Measurements from ENCODE around the gene RAB27B. TPM values are rescaled to one million over a fixed set of nuclear protein-coding genes. Genes with fewer than 3 reads are reported as not detected.
A peak's percentile ranks its signal among the peaks of the same experiment; 100 is the strongest.

Gene RAB27B
- total RNA-seq, 1 donor = 6.5 TPM

DNA sequence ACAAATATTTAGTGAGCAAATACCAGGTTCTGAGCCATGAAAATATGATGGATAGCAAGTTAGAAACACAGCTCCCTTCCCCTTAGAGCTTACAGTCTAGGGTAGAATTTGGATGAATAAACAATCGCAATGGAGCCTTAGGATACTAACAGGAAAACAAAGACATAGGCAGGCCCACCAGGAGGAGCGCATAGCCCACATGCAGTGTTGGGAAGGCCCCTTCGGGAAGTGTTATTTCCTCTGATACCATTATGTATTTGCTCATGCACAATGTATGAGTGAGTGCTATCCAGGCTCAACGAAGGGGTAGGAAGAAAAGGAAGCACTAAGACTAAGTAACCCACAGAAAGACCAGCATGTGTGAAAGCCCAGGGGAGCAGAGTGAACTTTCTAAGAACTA lies 54.0 kb downstream of the RAB27B start:
- DNase-seq (ENCODE audit: low read depth) = no peak
- H3K4me3 ChIP-seq (ENCODE audit: low read depth, low read length) = no peak overlapping the region
- TF ChIP-seq CTCF (IDR thresholded peaks at IDR 0.05; ENCODE audit: insufficient read depth, low read depth, low read length) = no peak

DNA sequence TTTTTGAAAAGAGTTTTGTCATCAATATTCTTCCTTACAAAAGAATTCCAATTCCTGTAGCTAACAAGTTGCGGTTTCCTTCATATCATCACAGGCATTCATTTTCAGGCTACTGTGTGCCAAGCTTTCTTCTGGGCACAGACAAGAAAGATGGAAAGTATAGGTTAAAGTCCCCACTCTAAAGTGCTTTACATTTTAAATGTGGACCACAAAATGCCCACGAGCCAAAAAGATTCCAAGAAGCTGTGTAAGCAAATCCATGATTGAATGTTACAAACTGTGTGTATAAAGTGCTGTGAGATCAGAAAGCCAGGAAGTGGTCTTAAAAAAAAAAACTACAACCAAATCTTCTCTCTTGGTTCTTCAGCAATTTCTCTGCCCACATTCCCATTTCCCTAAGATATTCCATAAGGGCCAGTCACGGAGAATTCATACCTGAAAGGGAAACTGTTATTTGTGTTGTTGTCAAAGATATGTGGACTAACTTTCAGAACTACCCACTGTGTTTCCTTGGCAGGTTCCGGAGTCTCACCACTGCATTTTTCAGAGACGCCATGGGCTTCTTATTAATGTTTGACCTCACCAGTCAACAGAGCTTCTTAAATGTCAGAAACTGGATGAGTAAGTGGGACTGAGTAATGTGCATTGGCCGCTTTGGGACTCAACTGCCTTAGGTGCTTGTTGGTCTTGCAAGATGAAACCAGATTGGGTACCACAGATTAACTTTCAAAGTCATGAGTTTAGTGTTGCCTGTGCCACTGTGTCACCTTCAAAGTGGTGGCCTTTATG lies 55.7 kb downstream of the RAB27B start:
- TF ChIP-seq CTCF (IDR thresholded peaks at IDR 0.05; ENCODE audit: insufficient read depth, low read depth, low read length) = no peak
- no peak for DNase-seq (ENCODE audit: low read depth)
- no peak overlapping the region for H3K4me3 ChIP-seq (ENCODE audit: low read depth, low read length)

GRCh38 chr18:54888378-54888777 lies 60.1 kb downstream of the RAB27B start:
- no peak overlapping the region for H3K4me3 ChIP-seq (ENCODE audit: low read depth, low read length)
- no peak for DNase-seq (ENCODE audit: low read depth)
- no peak for TF ChIP-seq CTCF (IDR thresholded peaks at IDR 0.05; ENCODE audit: insufficient read depth, low read depth, low read length)

DNA sequence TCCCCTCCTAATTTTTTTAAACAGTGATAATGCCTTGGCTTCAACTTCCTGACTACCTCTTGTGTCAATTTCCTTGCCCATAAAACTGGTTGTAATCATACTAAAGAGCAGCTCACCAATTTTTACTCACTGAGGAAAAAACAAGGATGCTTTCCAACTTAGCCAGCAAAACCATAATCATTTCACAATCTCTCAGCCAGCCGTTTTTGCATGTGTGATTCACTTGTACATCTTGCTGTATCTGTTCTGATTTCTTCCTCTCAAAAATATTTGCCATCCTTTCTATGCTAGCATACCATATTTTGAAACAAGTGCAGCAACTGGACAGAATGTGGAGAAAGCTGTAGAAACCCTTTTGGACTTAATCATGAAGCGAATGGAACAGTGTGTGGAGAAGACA lies 60.7 kb downstream of the RAB27B start:
- peak; percentile 73 for DNase-seq (ENCODE audit: low read depth)
- no peak overlapping the region for H3K4me3 ChIP-seq (ENCODE audit: low read depth, low read length)
- no peak for TF ChIP-seq CTCF (IDR thresholded peaks at IDR 0.05; ENCODE audit: insufficient read depth, low read depth, low read length)

- no peak overlapping the region for H3K4me3 ChIP-seq (ENCODE audit: low read depth, low read length)
- TF ChIP-seq CTCF (IDR thresholded peaks at IDR 0.05; ENCODE audit: insufficient read depth, low read depth, low read length) = no peak
- DNase-seq (ENCODE audit: low read depth) = no peak
Measured at GRCh38 chr18:54899500-54899899, 71.2 kb downstream of the RAB27B start.

GRCh38 chr18:54900290-54900689 lies 72.0 kb downstream of the RAB27B start:
- TF ChIP-seq CTCF (IDR thresholded peaks at IDR 0.05; ENCODE audit: insufficient read depth, low read depth, low read length) = no peak
- DNase-seq (ENCODE audit: low read depth) = no peak
- no peak overlapping the region for H3K4me3 ChIP-seq (ENCODE audit: low read depth, low read length)

- DNase-seq (ENCODE audit: low read depth) = no peak
- H3K4me3 ChIP-seq (ENCODE audit: low read depth, low read length) = no peak overlapping the region
- no peak for TF ChIP-seq CTCF (IDR thresholded peaks at IDR 0.05; ENCODE audit: insufficient read depth, low read depth, low read length)
Measured at GRCh38 chr18:54904581-54904980, 76.3 kb downstream of the RAB27B start.
